ENCODE results near the gene RPS26. TPM values are rescaled to one million over a fixed set of nuclear protein-coding genes. Genes with fewer than 3 reads are reported as not detected.
A peak's percentile ranks its signal among the peaks of the same experiment; 100 is the strongest.

The RPS26 gene
- total and polyA plus RNA-seq, 9 of the 15 experiments (the other 6 are each of a cell fraction or from before 2014, with no cell fraction given) = 70.2 to 1,589 (median 852) TPM

- no peak for TF ChIP-seq ZNF511 (CRISPR knock-in tag; IDR thresholded peaks at IDR 0.05)
- no peak for TF ChIP-seq NFYB (IDR thresholded peaks at IDR 0.05; ENCODE audit: extremely low read depth, insufficient read length)
- no peak for TF ChIP-seq HSF4 (CRISPR knock-in tag; IDR thresholded peaks at IDR 0.05; ENCODE audit: borderline replicate concordance)
- TF ChIP-seq HDGF (IDR thresholded peaks at IDR 0.05) = peak; percentile 74; the same call in 1 of the 2 replicates
- no peak for TF ChIP-seq ETV1 (tag; conservative IDR thresholded peaks at IDR 0.05; ENCODE audit: low read depth)
- peak; percentile 58; the same call in 1 of the 2 replicates for TF ChIP-seq MIER1 (IDR thresholded peaks at IDR 0.05; ENCODE audit: low read depth)
- no peak for TF ChIP-seq NELFE (IDR thresholded peaks at IDR 0.05; ENCODE audit: insufficient read depth, insufficient read length)
- no peak for TF ChIP-seq E2F5 (CRISPR knock-in tag; IDR thresholded peaks at IDR 0.05)
- no peak for TF ChIP-seq SMAD4 (CRISPR knock-in tag; conservative IDR thresholded peaks at IDR 0.05)
- TF ChIP-seq PHF20 (IDR thresholded peaks at IDR 0.05; ENCODE audit: partially characterized antibody) = peak; percentile 50
- no peak for TF ChIP-seq NCOR1 (IDR thresholded peaks at IDR 0.05)
- peak; percentile 66 for TF ChIP-seq DEAF1 (CRISPR knock-in tag; IDR thresholded peaks at IDR 0.05)
- peak; percentile 74 for TF ChIP-seq REST (IDR thresholded peaks at IDR 0.05; ENCODE audit: borderline replicate concordance)
- TF ChIP-seq REST (CRISPR knock-in tag; IDR thresholded peaks at IDR 0.05; ENCODE audit: low read depth) = no peak
Observed at GRCh38 chr12:55996201-55996714, 45.5 kb upstream of the RPS26 start (continued).
